ENCODE measurements around the gene MEI1.

GRCh38 chr22:41840216-41840615 is 140.9 kb downstream of the MEI1 start:
- TF ChIP-seq CTCF (IDR thresholded peaks at IDR 0.05) (no peak), MXD4 (CRISPR knock-in tag; IDR thresholded peaks at IDR 0.05; ENCODE audit: borderline replicate concordance) (no peak), FOXP4 (CRISPR knock-in tag; IDR thresholded peaks at IDR 0.05) (no peak), NFATC4 (CRISPR knock-in tag; IDR thresholded peaks at IDR 0.05) (no peak), SMAD4 (CRISPR knock-in tag; IDR thresholded peaks at IDR 0.05) (no peak), RELA (CRISPR knock-in tag; IDR thresholded peaks at IDR 0.05; ENCODE audit: borderline replicate concordance) (no peak), CREB1 (CRISPR knock-in tag; IDR thresholded peaks at IDR 0.05) (no peak), E2F1 (CRISPR knock-in tag; IDR thresholded peaks at IDR 0.05) (no peak), USF2 (CRISPR knock-in tag; IDR thresholded peaks at IDR 0.05) (no peak), TCF7 (CRISPR knock-in tag; IDR thresholded peaks at IDR 0.05; ENCODE audit: low read depth) (no peak)

All from WTC11 (cell line).